ENCODE data around the gene MBL2.

The MBL2 gene

GRCh38 chr10:52756295-52756694 lies 16.3 kb downstream of the MBL2 start (continued):
- TF ChIP-seq ZNF692 (tag by site-specific recombination; IDR thresholded peaks at IDR 0.05), result no peak
- no peak for TF ChIP-seq ZNF426 (tag by site-specific recombination; IDR thresholded peaks at IDR 0.05)
- no peak for TF ChIP-seq ZNF335 (tag by site-specific recombination; conservative IDR thresholded peaks at IDR 0.05)
- no peak for TF ChIP-seq ZSCAN5A (tag by site-specific recombination; IDR thresholded peaks at IDR 0.05)

- no peaks in the 10 kb centered on the region for H3K36me3 ChIP-seq (ENCODE audit: control insufficient read depth in 2 of 2, insufficient read depth in 1 of 2, low read length in 2 of 2)
- no peak overlapping the region for H3K4me3 ChIP-seq (ENCODE audit: low read depth, low read length)
- H3K9me3 ChIP-seq (ENCODE audit: control insufficient read depth, insufficient read depth, low read depth, low read length), result no peaks in the 10 kb centered on the region
- H3K4me1 ChIP-seq (ENCODE audit: control insufficient read depth, insufficient read depth, low read length), result no peaks in the 10 kb centered on the region
- no peak for TF ChIP-seq ZNF23 (tag by site-specific recombination; IDR thresholded peaks at IDR 0.05; ENCODE audit: borderline replicate concordance)
- TF ChIP-seq ZBTB11 (tag by site-specific recombination; conservative IDR thresholded peaks at IDR 0.05; ENCODE audit: low read depth), result no peak
- no peak for TF ChIP-seq ZNF488 (tag by site-specific recombination; IDR thresholded peaks at IDR 0.05)
- no peak for TF ChIP-seq ZBTB17 (tag by site-specific recombination; IDR thresholded peaks at IDR 0.05)
- TF ChIP-seq ZNF626 (tag by site-specific recombination; IDR thresholded peaks at IDR 0.05), result no peak
- no peak for TF ChIP-seq ZNF146 (tag by site-specific recombination; IDR thresholded peaks at IDR 0.05)
- no peak for TF ChIP-seq KLF7 (tag by site-specific recombination; IDR thresholded peaks at IDR 0.05; ENCODE audit: borderline replicate concordance)
- no peak overlapping the region for H3K27ac ChIP-seq (ENCODE audit: extremely low read depth, low read depth, low read length)
- POLR2A ChIA-PET, result no interaction called here
- CTCF ChIA-PET, result interaction anchor here (0.7 to 2.0 kb wide), 4 partner anchors 14 to 455 kb away, joined by 3 to 7 read pairs (median 3); no protein-coding TSS in a partner anchor
Measured at GRCh38 chr10:52755297-52756062, 17.1 kb downstream of the MBL2 start.

- CTCF ChIA-PET, result no interaction called here
Measured at GRCh38 chr10:52752801-52753445, 19.7 kb downstream of the MBL2 start.

More at GRCh38 chr10:52752801-52753445, 19.7 kb downstream of the MBL2 start:
- Histone ChIP-seq H3K4me1 (ENCODE audit: control insufficient read depth, insufficient read depth, low read length) (no peaks in the 10 kb centered on the region), H3K36me3 (ENCODE audit: control insufficient read depth in 2 of 2, insufficient read depth in 1 of 2, low read length in 2 of 2) (no peaks in the 10 kb centered on the region), H3K9me3 (ENCODE audit: control insufficient read depth, insufficient read depth, low read depth, low read length) (no peaks in the 10 kb centered on the region), H3K4me3 (ENCODE audit: low read depth, low read length) (no peak overlapping the region), H3K27ac (ENCODE audit: extremely low read depth, low read depth, low read length) (no peak overlapping the region)
- POLR2A ChIA-PET, result no interaction called here
- TF ChIP-seq ZNF2 (tag by site-specific recombination; IDR thresholded peaks at IDR 0.05), result no peak

Data from HEK293 (cell line).